KBM-7 (cell line): ENCODE measurements around the gene PTAFR.

Source experiments
- DNase-seq: peaks from one replicate; pipeline ENCODE4 v3.0.0-alpha.2; 2015
- in situ Hi-C: fragments of 300-500 bp; cut with MboI; formaldehyde crosslinking; loops from 2 replicates; pipeline ENCODE4 v1.14.3; 2020; ENCODE audit warnings: low sequenced_read_pairs, low pct_unique_long_range_greater_than_20kb, mixed read lengths

The PTAFR gene

GRCh38 chr1:28178690-28179485 is 2.4 kb upstream of the PTAFR start:
- DNase-seq, result no peak
- in situ Hi-C loops, result no loop called here

GRCh38 chr1:28175955-28176485 is 470 bp downstream of the PTAFR start:
- in situ Hi-C loops, result no loop called here
- no peak for DNase-seq

GRCh38 chr1:28173980-28174297 is 2.6 kb downstream of the PTAFR start:
- in situ Hi-C loops, result no loop called here
- no peak for DNase-seq

- in situ Hi-C loops, result no loop called here
- DNase-seq, result no peak
Observed at GRCh38 chr1:28173151-28173979, 3.1 kb downstream of the PTAFR start.

GRCh38 chr1:28172713-28173150 is 3.8 kb downstream of the PTAFR start:
- DNase-seq, result peak; percentile 93
- in situ Hi-C loops, result no loop called here

GRCh38 chr1:28171246-28171645 is 5.2 kb downstream of the PTAFR start:
- in situ Hi-C loops, result no loop called here
- DNase-seq, result no peak

- no peak for DNase-seq
- in situ Hi-C loops, result no loop called here
Observed at GRCh38 chr1:28170001-28170596, 6.4 kb downstream of the PTAFR start.

GRCh38 chr1:28163496-28164161 is 12.9 kb downstream of the PTAFR start:
- no peak for DNase-seq
- in situ Hi-C loops, result no loop called here

GRCh38 chr1:28162151-28162550 is 14.3 kb downstream of the PTAFR start:
- no peak for DNase-seq
- in situ Hi-C loops, result no loop called here

- DNase-seq, result no peak
- in situ Hi-C loops, result no loop called here
Observed at GRCh38 chr1:28161751-28162150, 14.7 kb downstream of the PTAFR start.

- no peak for DNase-seq
- in situ Hi-C loops, result no loop called here
Observed at GRCh38 chr1:28160782-28161266, 15.7 kb downstream of the PTAFR start.

- no peak for DNase-seq
- in situ Hi-C loops, result no loop called here
Observed at GRCh38 chr1:28159680-28160079, 16.8 kb downstream of the PTAFR start.

GRCh38 chr1:28159243-28159642 is 17.2 kb downstream of the PTAFR start:
- in situ Hi-C loops, result no loop called here
- no peak for DNase-seq

- DNase-seq, result no peak
- in situ Hi-C loops, result no loop called here
Observed at GRCh38 chr1:28157894-28158293, 18.6 kb downstream of the PTAFR start.

GRCh38 chr1:28156821-28157220 is 19.7 kb downstream of the PTAFR start:
- DNase-seq, result no peak
- in situ Hi-C loops, result no loop called here

GRCh38 chr1:28155628-28156027 is 20.9 kb downstream of the PTAFR start:
- DNase-seq, result no peak
- in situ Hi-C loops, result no loop called here

- DNase-seq, result no peak
Observed at GRCh38 chr1:28154078-28154594, 22.4 kb downstream of the PTAFR start.

GRCh38 chr1:28150125-28150780 is 26.2 kb downstream of the PTAFR start:
- in situ Hi-C loops, result no loop called here
- DNase-seq, result no peak

More at GRCh38 chr1:28154078-28154594, 22.4 kb downstream of the PTAFR start:
- in situ Hi-C loops, result no loop called here

GRCh38 chr1:28148880-28149195 is 27.7 kb downstream of the PTAFR start:
- in situ Hi-C loops, result no loop called here
- no peak for DNase-seq
